Tibial nerve (tissue), 4 donors: ENCODE measurements around the gene UBE2G2.

Source experiments
- CTCF ChIP-seq, 5 experiments: fragments of 200-600 bp in 3 of 5; fragments of 450-650 bp in 2 of 5; sonication (generic) in 3 of 5; IDR thresholded peaks; one replicate each; pipeline ENCODE4 v1.5.1; 2016 to 2019; ENCODE audit warnings: antibody characterized with exemption in 5 of 5, mild to moderate bottlenecking in 3 of 5, moderate library complexity in 2 of 5
- EP300 ChIP-seq, 2 donors: sonication (generic); formaldehyde crosslinking; IDR thresholded peaks; one replicate each; pipeline ENCODE4 v1.6.1; 2017; ENCODE audit warnings: antibody characterized with exemption in 2 of 2, mild to moderate bottlenecking in 1 of 2
- POLR2A ChIP-seq, 2 donors: fragments of 450-650 bp; IDR thresholded peaks; one replicate each; pipeline ENCODE4 v1.6.1; 2017; ENCODE audit warnings: antibody characterized with exemption in 2 of 2, mild to moderate bottlenecking in 2 of 2, moderate library complexity in 2 of 2

GRCh38 chr21:44842087-44842486, 40.5 kb upstream of the UBE2G2 start:
- TF ChIP-seq CTCF (IDR thresholded peaks at IDR 0.05) (no peak), POLR2A (IDR thresholded peaks at IDR 0.05) (no peak), EP300 (IDR thresholded peaks at IDR 0.05) (no peak)
